CD4-positive, alpha-beta T cell treated with Interleukin-1 beta for 1 hour (primary cell): ENCODE data around the gene PMF1.

Source experiments
- DNase-seq, 2 donors: peaks; one replicate each; pipeline ENCODE4 v3.0.0-alpha.2; 2020 to 2022

PMF1 gene

DNA sequence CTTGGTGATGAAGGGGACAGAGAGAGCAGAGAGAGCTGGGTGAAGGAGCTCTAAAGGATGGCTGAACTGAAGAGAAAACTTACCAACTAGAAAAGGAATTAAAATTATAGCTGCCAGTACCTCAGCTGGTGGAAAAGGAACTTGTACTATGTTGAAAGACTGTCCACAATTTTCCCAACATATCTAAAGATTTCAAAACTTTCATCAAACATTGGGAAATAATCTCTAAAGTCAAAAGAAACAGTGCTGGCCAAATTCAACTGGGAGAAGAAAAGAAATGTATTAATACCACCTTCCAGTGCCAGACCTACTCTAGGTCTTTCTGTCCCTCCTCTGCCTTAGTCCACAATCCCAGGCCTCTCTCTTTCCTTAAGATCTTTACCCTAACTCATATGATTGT lies 63.7 kb downstream of the PMF1 start:
- DNase-seq = no peak

DNA sequence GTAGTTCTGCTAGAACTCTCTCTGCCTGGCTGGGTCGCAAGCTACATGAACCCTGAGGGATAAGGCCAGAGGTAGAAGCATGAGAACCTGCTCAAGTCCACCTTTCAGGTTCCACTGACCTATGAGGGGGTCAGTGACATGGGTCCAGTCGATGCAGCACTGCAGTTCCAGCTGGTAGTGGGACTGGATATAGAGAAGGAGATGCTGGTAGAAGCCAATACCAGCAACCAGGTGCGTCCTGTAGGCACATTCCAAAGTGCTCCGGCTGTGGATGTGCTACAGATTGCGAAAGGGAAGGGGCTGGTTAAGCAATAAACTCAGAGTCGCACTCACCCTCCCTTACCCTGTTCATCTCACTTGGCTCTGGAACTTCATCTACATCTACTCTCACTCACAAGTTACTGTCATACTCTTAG lies 64.2 kb downstream of the PMF1 start:
- no peak for DNase-seq

DNA sequence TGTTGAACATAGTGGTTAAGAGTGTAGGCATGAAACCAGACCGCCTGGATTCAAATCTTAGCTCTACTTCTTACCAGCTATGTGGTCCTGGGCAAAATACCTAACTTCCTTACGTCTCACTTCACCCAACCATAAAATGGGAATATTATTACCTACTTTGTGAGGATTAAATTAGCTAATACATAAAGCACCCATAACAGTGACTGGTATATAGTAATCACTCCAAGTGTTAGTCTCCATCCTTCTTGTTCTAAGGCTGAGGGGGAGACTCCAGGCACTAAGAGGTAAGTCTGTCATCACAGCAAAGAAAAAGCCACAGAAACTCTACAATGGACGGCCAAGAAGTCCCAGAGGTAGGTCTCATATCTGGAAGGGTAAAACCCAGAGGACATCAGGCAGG lies 67.0 kb downstream of the PMF1 start:
- no peak for DNase-seq

DNA sequence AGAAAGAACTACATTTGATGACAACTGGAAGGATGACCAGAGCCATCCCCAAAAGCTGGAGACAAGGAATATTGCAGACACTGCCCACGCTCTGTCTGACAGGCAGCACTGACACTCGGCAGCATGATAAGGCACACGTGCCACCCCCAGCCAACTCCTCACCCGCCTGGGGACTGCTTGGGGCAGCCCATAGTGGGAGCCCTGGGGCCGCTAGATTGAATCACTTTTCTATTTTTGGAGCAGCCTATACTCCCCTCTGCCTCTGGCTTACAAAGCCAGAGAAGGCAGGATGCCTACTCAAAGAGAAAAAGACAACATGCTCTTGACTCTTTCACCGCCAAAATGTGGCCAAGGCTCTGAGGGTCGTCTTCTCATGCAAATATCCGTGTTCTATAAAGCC lies 68.5 kb downstream of the PMF1 start:
- DNase-seq = peak; percentile 11 to 19

DNA sequence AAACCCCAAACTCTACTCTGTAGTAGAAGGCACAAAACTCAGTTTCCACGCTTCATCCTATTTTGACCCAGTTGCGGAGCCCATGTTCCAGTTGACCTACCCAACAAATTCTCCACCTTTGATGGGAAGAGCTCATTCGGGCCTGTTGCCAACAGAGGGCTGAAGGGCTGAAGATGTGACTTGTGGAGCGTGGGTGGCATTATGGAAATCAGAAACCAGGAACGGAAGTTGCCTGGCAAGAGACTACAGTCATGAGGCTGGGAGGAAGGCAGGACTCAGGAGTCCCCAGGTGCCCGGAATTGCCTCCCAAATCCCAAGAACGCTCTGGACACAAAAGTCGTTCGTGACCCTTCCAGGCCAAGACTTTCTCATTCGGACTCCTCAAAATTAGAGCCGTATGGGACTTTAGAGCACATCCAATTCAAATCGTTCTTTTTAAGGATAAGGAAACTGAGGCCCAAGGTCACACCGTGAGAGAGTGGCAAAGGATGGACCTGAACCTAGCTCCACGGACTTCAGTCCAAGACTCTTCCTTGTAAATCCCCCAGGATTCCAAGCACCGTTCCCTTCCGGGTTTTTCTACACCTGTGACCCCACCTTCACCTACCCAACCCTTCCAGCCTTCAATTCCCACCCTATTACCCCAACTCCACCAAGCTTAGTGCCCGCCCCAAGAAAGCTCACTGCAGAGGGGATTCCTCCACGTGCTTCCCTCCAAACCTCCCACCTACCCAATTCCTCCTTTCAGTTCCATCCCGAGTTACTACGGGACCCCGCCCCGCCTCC lies 69.1 kb downstream of the PMF1 start:
- DNase-seq = no peak

DNA sequence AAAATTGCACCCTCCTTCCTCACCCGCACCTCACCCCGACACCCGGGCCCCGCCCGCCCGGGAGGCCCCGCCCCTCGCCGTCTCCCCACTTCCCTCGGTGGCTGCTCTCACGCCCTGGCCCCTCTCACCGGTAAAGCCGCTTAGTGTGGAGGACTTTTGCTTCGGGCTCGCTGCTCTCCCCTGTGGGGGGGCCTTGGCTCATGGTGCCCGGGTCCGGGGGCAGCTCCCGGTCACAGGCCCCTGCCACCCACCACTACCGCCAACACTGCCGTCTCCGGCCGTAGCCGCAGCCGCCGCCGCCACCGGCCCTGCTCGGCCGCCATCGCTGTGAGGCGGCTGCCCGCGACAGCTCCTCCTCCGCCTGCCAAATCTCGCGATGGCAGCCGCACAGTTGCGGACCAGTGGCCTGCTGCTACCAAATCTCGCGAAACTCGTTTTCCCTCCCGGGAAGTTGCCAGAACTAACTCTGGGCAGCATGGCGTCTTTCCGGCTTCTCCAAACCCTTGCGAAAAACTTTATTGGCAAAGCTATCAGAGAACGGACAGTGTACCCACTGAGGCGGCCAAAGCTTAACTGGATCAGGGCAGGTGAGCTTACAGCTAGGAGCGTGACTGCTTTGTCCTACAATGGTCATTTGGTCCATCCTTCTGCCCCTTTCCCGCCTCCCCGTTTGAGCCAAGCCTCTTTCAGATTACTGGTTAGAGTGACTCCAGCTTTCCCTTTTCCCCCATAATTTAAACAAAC lies 69.8 kb downstream of the PMF1 start, which contains the start of gene SMG5:
Gene SMG5, minus strand, starts transcription at position 347 of the 744 bp plus-strand sequence. Its CDS starts 145 bp downstream, at position 202.
- peak; percentile 98 for DNase-seq

DNA sequence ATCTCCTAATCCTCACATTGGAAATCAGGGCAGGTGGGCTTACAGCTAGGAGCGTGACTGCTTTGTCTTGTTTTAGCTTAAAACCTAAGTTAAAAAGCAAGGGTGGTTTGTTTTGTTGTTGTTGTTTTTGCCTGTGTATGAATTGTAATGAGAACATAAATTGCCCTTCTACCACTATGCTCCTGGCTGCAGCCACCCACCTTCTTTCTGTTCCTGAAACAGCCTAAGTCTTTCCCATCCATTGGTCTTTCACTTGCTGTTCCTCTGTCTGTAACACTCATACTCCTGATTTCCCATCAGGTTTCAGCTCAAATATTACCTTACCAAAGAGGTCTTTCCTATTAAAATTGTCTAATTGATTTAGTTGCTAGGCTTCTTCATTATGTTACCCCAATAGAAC lies 70.7 kb downstream of the PMF1 start:
- DNase-seq = no peak

DNA sequence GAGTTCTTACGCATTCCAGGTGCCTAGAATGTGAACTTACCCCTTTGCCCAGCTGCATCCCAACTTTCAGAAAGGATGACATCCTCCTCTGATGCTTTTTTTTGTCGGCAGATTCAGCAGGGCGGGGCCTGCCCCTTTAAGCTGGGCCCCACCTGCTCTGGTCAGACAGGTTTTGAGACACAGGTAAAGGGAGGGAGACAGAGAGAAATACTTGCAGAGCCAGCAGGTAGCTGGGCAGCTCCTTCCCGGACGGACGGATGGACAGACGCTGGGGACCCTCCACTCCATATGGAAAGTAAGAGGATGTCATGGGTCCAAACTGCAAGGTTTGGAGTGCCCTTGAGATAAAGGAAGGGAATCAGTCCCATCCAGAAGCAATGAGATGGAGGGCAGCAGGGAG lies 71.3 kb downstream of the PMF1 start, which contains the start of gene TMEM79:
Gene TMEM79, plus strand, starts transcription at position 214 of the 400 bp plus-strand sequence. CDS start 902 bp downstream, outside the sequence.
- DNase-seq = no peak

DNA sequence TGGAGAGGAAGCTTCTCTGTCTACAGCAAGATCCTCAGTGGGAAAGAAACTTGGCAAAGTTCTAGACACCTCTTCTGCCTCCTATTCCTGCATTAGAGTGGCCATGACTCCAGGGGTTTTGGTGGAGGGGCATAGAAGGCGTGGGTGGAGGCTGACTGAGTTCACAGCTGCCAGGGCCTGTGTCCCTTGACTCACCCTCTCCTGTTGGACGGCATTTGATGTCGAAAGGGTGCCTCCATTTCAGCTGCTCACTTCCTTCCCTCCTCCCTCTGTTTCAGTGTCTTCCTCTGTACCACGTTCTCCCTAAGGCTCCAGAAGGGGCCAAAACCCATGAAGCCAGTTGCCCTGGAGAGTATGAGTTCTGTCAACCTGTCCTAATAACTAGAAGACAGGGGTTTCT lies 72.0 kb downstream of the PMF1 start:
- no peak for DNase-seq

DNA sequence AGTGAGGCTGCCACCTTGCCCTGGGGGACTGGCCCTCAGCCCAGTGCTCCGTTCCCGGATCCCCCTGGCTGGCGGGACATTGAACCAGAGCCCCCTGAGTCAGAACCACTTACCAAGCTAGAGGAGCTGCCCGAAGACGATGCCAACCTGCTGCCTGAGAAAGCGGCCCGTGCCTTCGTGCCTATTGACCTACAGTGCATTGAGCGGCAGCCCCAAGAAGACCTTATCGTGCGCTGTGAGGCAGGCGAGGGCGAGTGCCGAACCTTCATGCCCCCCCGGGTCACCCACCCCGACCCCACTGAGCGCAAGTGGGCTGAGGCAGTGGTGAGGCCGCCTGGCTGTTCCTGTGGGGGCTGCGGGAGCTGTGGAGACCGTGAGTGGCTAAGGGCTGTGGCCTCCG lies 72.6 kb downstream of the PMF1 start:
- DNase-seq = no peak

DNA sequence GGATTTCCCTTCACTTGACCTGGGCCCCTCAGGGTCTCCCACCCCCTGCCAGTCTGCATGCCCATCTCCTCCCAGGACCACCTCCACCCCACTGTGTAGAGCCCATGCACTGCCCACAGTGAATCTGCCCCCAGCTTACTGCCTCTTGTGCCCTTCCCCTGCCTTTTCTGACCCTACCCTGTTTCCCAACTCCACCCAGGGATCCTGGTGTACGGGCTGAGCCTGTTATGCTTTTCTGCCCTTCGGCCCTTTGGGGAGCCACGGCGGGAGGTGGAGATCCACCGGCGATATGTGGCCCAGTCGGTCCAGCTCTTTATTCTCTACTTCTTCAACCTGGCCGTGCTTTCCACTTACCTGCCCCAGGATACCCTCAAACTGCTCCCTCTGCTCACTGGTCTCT lies 73.3 kb downstream of the PMF1 start:
- no peak for DNase-seq
